BLaER1 treated with 17β-estradiol and CSF1 and Interleukin-3, amounts not matched to agents 10 nM and 100 nM (cell line): ENCODE measurements around the gene RELN.

Source experiments
- H3K27ac ChIP-seq, 11 experiments: shearing (Covaris generic); formaldehyde crosslinking; 2 replicates each; pipeline ENCODE4 v1.8.1; 2022
- H3K27me3 ChIP-seq, 11 experiments: shearing (Covaris generic); formaldehyde crosslinking; 2 replicates each; pipeline ENCODE4 v1.8.1; 2022
- H3K36me3 ChIP-seq, 11 experiments: shearing (Covaris generic); formaldehyde crosslinking; 2 replicates each; pipeline ENCODE4 v1.8.1; 2022
- H3K4me1 ChIP-seq, 10 experiments: shearing (Covaris generic); formaldehyde crosslinking; 2 replicates each; pipeline ENCODE4 v1.8.1; 2022
- H3K4me2 ChIP-seq, 11 experiments: shearing (Covaris generic); formaldehyde crosslinking; 2 replicates each; pipeline ENCODE4 v1.8.1; 2022
- H3K4me3 ChIP-seq, 10 experiments: shearing (Covaris generic); formaldehyde crosslinking; 2 replicates each; pipeline ENCODE4 v1.8.1; 2022
- H3K9ac ChIP-seq, 11 experiments: shearing (Covaris generic); formaldehyde crosslinking; 2 replicates each; pipeline ENCODE4 v1.8.1; 2022
- H3K9me3 ChIP-seq, 11 experiments: shearing (Covaris generic); formaldehyde crosslinking; replicated peaks in 1 of 11; 2 replicates each; pipeline ENCODE4 v1.8.1; 2022
- H4K20me1 ChIP-seq, 11 experiments: shearing (Covaris generic); formaldehyde crosslinking; 2 replicates each; pipeline ENCODE4 v1.8.1; 2022
- Cebpa-rat ChIP-seq, 11 experiments: shearing (Covaris generic); IDR thresholded peaks; 2 replicates each; pipeline ENCODE4 v1.8.1; 2022

Gene RELN

GRCh38 chr7:103549786-103550185 lies 439.7 kb downstream of the RELN start:
- no peak overlapping the region for H3K9ac ChIP-seq
- no peak for TF ChIP-seq Cebpa-rat (IDR thresholded peaks at IDR 0.05)
- no peaks in the 10 kb centered on the region for H3K36me3 ChIP-seq
- H3K27me3 ChIP-seq = no peaks in the 10 kb centered on the region
- H3K9me3 ChIP-seq = no peaks in the 10 kb centered on the region
- H3K27ac ChIP-seq = no peak overlapping the region
- no peaks in the 10 kb centered on the region for H3K4me1 ChIP-seq
- no peaks in the 10 kb centered on the region for H4K20me1 ChIP-seq
- no peak overlapping the region for H3K4me2 ChIP-seq
- no peak overlapping the region for H3K4me3 ChIP-seq

- no peak for TF ChIP-seq Cebpa-rat (IDR thresholded peaks at IDR 0.05)
- no peak overlapping the region for H3K4me3 ChIP-seq
- no peaks in the 10 kb centered on the region for H3K36me3 ChIP-seq
- H4K20me1 ChIP-seq = no peaks in the 10 kb centered on the region
- no peak overlapping the region for H3K27ac ChIP-seq
- no peaks in the 10 kb centered on the region for H3K27me3 ChIP-seq
- H3K9me3 ChIP-seq = no peaks in the 10 kb centered on the region
- H3K4me1 ChIP-seq = no peaks in the 10 kb centered on the region
- H3K9ac ChIP-seq = no peak overlapping the region
- H3K4me2 ChIP-seq = no peak overlapping the region
These were observed 441.8 kb downstream of the RELN start for GRCh38 chr7:103547451-103548284.

- H3K27me3 ChIP-seq = no peaks in the 10 kb centered on the region
- H3K9ac ChIP-seq = no peak overlapping the region
- H3K9me3 ChIP-seq = no peaks in the 10 kb centered on the region
- H3K36me3 ChIP-seq = no peaks in the 10 kb centered on the region
- H4K20me1 ChIP-seq = no peaks in the 10 kb centered on the region
- H3K4me2 ChIP-seq = no peak overlapping the region
- TF ChIP-seq Cebpa-rat (IDR thresholded peaks at IDR 0.05) = no peak
- no peak overlapping the region for H3K27ac ChIP-seq
- no peak overlapping the region for H3K4me3 ChIP-seq
- no peaks in the 10 kb centered on the region for H3K4me1 ChIP-seq
These were observed 447.0 kb downstream of the RELN start for GRCh38 chr7:103542470-103542869.

- Histone ChIP-seq H3K27ac (no peak overlapping the region), H3K4me3 (no peak overlapping the region), H3K9ac (no peak overlapping the region), H4K20me1 (no peaks in the 10 kb centered on the region), H3K4me2 (no peak overlapping the region), H3K36me3 (no peaks in the 10 kb centered on the region), H3K27me3 (no peaks in the 10 kb centered on the region), H3K4me1 (no peaks in the 10 kb centered on the region), H3K9me3 (no peaks in the 10 kb centered on the region)
- no peak for TF ChIP-seq Cebpa-rat (IDR thresholded peaks at IDR 0.05)
These were observed 447.5 kb downstream of the RELN start for GRCh38 chr7:103541947-103542346.

GRCh38 chr7:103541026-103541425 lies 448.4 kb downstream of the RELN start:
- Histone ChIP-seq H4K20me1 (no peaks in the 10 kb centered on the region), H3K27me3 (no peaks in the 10 kb centered on the region), H3K27ac (no peak overlapping the region), H3K4me2 (no peak overlapping the region), H3K4me3 (no peak overlapping the region), H3K36me3 (no peaks in the 10 kb centered on the region), H3K4me1 (no peaks in the 10 kb centered on the region), H3K9me3 (no peaks in the 10 kb centered on the region), H3K9ac (no peak overlapping the region)
- no peak for TF ChIP-seq Cebpa-rat (IDR thresholded peaks at IDR 0.05)

GRCh38 chr7:103540338-103540737 lies 449.1 kb downstream of the RELN start:
- no peak overlapping the region for H3K27ac ChIP-seq
- no peak for TF ChIP-seq Cebpa-rat (IDR thresholded peaks at IDR 0.05)
- no peak overlapping the region for H3K4me2 ChIP-seq
- H3K36me3 ChIP-seq = no peaks in the 10 kb centered on the region
- H3K9me3 ChIP-seq = no peaks in the 10 kb centered on the region
- H3K9ac ChIP-seq = no peak overlapping the region
- H3K27me3 ChIP-seq = no peaks in the 10 kb centered on the region
- no peaks in the 10 kb centered on the region for H3K4me1 ChIP-seq
- H3K4me3 ChIP-seq = no peak overlapping the region
- H4K20me1 ChIP-seq = no peaks in the 10 kb centered on the region

DNA sequence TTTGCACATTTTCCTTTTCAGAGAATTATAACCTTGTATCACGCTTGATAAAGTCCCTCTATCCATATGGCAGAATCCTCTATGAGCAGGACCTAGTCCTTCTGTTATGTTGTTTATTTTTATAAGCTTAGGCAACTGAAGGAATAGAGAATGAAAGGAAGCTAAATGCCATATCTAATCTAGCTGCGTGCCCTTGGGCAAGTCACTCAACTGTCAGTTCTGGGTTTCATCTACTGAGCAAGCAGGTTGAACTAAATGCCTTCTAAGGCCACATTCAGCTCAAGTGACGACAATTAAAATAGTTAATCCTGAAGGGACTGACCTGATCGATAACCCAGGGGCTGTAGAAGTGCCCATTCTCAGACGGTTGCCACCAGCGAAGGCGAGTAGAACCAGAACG lies 449.6 kb downstream of the RELN start:
- Histone ChIP-seq H3K36me3 (no peaks in the 10 kb centered on the region), H3K4me2 (no peak overlapping the region), H3K27me3 (no peaks in the 10 kb centered on the region), H3K9me3 (no peaks in the 10 kb centered on the region), H3K4me1 (no peaks in the 10 kb centered on the region), H4K20me1 (no peaks in the 10 kb centered on the region), H3K27ac (no peak overlapping the region), H3K4me3 (no peak overlapping the region), H3K9ac (no peak overlapping the region)
- no peak for TF ChIP-seq Cebpa-rat (IDR thresholded peaks at IDR 0.05)

DNA sequence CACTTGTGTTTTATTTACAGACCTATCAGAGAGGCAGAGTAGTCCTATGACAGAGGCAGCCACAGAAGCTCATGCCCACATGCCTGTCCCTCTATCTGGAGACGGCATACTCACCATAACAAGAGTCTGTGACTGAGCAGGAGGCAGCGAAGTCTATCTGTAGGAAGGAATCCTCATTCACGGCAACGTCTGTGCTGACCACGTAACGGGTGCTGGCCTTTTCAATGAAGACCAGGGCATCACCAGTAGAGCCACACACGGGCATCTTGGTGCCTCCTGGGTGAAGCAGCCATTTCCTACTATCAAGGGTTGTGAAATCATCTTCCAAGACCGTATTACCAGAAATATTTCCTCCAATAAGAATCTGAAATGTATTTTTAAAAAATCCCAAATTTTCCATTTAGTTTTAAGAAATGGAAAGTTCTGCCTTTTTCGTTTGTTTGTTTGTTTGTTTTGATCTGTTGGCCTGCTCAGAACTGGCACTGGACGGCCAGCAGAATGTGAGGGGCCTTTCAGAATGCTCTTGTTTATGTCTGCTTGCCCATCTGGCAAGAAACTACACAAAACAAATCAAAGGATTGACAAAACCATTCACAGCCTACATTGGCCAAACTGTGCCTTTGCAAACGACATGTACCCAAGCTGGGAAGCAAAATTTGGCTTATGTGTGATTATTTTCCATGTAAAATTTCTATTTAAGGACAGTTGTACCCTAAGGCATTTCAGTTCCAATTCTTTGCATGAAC lies 450.3 kb downstream of the RELN start:
- Histone ChIP-seq H3K9ac (no peak overlapping the region), H4K20me1 (no peaks in the 10 kb centered on the region; a peak in 1 of 22 replicates), H3K9me3 (no peaks in the 10 kb centered on the region), H3K4me2 (no peak overlapping the region), H3K36me3 (no peaks in the 10 kb centered on the region), H3K4me3 (no peak overlapping the region), H3K27me3 (no peaks in the 10 kb centered on the region), H3K4me1 (no peaks in the 10 kb centered on the region), H3K27ac (no peak overlapping the region)
- TF ChIP-seq Cebpa-rat (IDR thresholded peaks at IDR 0.05) = no peak

DNA sequence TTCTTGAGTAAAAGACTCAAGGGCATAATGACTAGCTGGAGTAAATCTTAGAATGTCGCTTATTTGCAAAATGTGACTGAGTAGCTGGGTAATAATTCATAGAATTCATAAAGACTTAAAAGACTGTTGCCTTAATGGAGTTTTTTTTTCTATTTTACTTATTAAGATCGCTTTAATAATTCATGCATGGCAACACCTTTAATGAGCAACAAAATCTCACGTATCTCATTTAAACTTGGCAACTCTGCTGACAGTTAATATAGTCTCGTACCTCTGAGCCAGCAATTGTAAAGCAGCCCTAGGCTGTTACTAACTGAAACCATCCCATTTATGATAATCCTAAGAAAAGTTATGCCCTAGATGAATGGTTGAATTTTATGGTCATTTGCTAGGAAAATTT lies 455.7 kb downstream of the RELN start:
- Histone ChIP-seq H4K20me1 (no peaks in the 10 kb centered on the region; a peak in 1 of 22 replicates), H3K9me3 (no peaks in the 10 kb centered on the region), H3K4me3 (no peak overlapping the region), H3K4me2 (no peak overlapping the region), H3K27ac (no peak overlapping the region), H3K4me1 (no peaks in the 10 kb centered on the region), H3K27me3 (no peaks in the 10 kb centered on the region), H3K9ac (no peak overlapping the region), H3K36me3 (no peaks in the 10 kb centered on the region)
- TF ChIP-seq Cebpa-rat (IDR thresholded peaks at IDR 0.05) = no peak

DNA sequence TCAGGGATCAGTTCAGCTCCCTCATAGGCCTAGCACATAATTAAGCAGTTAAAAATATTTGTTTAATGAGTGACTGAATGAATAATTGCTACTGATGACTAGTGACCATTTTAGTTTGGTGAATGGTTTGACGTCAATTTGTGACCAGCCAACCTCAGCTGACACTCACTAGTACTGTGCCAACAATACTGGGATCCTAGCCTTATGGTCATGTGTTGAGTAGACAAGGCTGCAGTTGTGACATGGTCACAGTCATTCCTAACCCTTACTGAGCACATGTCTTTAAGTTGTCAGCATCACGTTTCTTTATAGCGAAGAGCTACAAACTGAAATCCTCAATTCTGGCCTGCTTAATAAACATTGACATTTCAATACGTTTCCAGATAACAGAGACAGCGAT lies 456.5 kb downstream of the RELN start:
- Histone ChIP-seq H3K4me3 (no peak overlapping the region), H3K27me3 (no peaks in the 10 kb centered on the region), H3K4me2 (no peak overlapping the region), H4K20me1 (no peaks in the 10 kb centered on the region; a peak in 1 of 22 replicates), H3K9me3 (no peaks in the 10 kb centered on the region), H3K4me1 (no peaks in the 10 kb centered on the region), H3K9ac (no peak overlapping the region), H3K27ac (no peak overlapping the region), H3K36me3 (no peaks in the 10 kb centered on the region)
- no peak for TF ChIP-seq Cebpa-rat (IDR thresholded peaks at IDR 0.05)
